ENCODE data around the gene CSNK1G1.

The CSNK1G1 gene

GRCh38 chr15:64117759-64118487, 238.1 kb downstream of the CSNK1G1 start:
- H3K36me3 ChIP-seq: peaks cover 76% of the 10 kb centered on the region
- TF ChIP-seq, protein P1, sequence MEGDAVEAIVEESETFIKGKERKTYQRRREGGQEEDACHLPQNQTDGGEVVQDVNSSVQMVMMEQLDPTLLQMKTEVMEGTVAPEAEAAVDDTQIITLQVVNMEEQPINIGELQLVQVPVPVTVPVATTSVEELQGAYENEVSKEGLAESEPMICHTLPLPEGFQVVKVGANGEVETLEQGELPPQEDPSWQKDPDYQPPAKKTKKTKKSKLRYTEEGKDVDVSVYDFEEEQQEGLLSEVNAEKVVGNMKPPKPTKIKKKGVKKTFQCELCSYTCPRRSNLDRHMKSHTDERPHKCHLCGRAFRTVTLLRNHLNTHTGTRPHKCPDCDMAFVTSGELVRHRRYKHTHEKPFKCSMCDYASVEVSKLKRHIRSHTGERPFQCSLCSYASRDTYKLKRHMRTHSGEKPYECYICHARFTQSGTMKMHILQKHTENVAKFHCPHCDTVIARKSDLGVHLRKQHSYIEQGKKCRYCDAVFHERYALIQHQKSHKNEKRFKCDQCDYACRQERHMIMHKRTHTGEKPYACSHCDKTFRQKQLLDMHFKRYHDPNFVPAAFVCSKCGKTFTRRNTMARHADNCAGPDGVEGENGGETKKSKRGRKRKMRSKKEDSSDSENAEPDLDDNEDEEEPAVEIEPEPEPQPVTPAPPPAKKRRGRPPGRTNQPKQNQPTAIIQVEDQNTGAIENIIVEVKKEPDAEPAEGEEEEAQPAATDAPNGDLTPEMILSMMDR (IDR thresholded peaks at IDR 0.05; ENCODE audit: low read depth, low read length): no peak
- no peak overlapping the region for H3K27ac ChIP-seq
- DNase-seq: no peak
- no peaks in the 10 kb centered on the region for H3K27me3 ChIP-seq (ENCODE audit: insufficient read depth, low read depth, severe bottlenecking)
- H3K4me3 ChIP-seq (ENCODE audit: low read depth, low read length): no peak overlapping the region
- no peaks in the 10 kb centered on the region for H3K9me3 ChIP-seq (ENCODE audit: severe bottlenecking)

Measured in WERI-Rb-1 (cell line).